Breast epithelium (tissue), 3 donors: Measurements from ENCODE around the gene GRB14.

Experiments
- POLR2A ChIP-seq: fragments of 450-650 bp; IDR thresholded peaks from one replicate; pipeline ENCODE4 v1.6.1; 2016; ENCODE audit warnings: antibody characterized with exemption, mild to moderate bottlenecking, moderate library complexity
- POLR2AphosphoS5 ChIP-seq, 3 donors: sonication (generic); formaldehyde crosslinking; IDR thresholded peaks; one replicate each; pipeline ENCODE4 v1.6.1; 2017; ENCODE audit warnings: antibody characterized with exemption in 3 of 3
- TF ChIP-seq, protein P1 (sequence below), 3 donors: fragments of 450-650 bp; IDR thresholded peaks; one replicate each; pipeline ENCODE4 v1.5.1; 2016 to 2017; ENCODE audit warnings: antibody characterized with exemption in 3 of 3, mild to moderate bottlenecking in 3 of 3, moderate library complexity in 3 of 3

DNA sequence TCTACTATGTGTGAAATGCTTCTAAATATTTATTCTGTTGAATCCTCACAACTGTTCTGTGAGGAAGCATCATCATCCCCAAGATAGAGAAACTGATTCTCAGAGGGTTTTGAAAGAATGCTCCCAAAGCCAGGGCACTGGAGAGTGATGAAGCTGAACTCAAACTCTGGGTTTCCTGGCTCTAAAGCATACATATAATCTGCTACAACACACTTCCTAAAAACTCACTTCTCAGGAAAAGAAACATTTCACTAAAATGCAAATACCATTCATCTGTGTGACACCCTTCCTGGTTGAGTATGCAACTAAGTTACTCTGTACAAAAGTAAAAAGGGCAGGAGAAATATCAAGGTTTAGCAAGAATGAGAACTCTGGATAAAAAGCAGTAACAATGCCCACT is 58.6 kb downstream of the GRB14 start:
- TF ChIP-seq POLR2AphosphoS5 (IDR thresholded peaks at IDR 0.05) = no peak
- TF ChIP-seq POLR2A = no peak
- TF ChIP-seq, protein P1, sequence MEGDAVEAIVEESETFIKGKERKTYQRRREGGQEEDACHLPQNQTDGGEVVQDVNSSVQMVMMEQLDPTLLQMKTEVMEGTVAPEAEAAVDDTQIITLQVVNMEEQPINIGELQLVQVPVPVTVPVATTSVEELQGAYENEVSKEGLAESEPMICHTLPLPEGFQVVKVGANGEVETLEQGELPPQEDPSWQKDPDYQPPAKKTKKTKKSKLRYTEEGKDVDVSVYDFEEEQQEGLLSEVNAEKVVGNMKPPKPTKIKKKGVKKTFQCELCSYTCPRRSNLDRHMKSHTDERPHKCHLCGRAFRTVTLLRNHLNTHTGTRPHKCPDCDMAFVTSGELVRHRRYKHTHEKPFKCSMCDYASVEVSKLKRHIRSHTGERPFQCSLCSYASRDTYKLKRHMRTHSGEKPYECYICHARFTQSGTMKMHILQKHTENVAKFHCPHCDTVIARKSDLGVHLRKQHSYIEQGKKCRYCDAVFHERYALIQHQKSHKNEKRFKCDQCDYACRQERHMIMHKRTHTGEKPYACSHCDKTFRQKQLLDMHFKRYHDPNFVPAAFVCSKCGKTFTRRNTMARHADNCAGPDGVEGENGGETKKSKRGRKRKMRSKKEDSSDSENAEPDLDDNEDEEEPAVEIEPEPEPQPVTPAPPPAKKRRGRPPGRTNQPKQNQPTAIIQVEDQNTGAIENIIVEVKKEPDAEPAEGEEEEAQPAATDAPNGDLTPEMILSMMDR (IDR thresholded peaks at IDR 0.05) = no peak
